AG08395 (cell line): ENCODE measurements around the gene LSAMP.
A peak's percentile ranks its signal among the peaks of the same experiment; 100 is the strongest.

Experiments
- DNase-seq: peaks from one replicate; pipeline ENCODE4 v3.0.0; 2012; ENCODE audit warnings: mixed read lengths, low spot score

The LSAMP gene

DNA sequence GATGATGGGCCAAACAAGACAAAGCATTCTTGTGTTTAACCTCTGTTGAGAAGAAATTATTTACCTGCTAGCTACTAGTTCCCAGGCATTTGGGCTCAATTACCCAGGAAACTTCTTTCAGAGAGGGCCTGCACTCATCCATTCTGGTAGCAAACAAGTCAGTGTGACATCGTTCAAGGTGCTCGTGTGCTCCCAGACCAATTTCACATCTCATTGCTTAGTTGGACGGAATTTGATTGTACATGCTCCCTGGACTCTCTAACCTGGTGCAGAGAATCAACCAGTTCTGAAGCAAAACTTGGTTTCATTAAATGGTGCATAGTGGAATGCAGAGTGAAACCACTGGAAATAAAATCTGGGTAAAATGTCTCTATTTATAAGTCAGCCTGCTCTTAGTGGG lies 392.7 kb downstream of the LSAMP start:
- no peak for DNase-seq

DNA sequence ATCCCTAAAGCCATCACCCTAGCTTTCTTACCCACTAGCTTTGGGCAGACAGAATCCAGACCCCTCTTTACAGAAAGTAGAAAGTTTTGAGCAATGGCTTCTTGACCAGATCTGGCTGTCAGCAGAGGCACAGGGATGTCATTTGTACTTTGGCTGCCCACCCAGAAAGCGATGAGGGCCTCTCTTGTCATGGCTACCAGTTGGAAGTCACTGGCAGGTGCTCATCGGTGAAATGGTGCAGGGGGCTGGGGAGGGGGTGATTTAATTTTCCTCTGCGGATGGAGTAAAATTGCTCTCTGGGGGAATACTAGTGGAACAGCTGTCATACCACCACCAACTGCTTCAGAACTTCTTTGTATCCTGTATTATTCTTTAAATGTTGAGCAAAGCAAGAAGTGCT lies 393.7 kb downstream of the LSAMP start:
- DNase-seq = no peak

GRCh38 chr3:116051040-116051439 lies 394.2 kb downstream of the LSAMP start:
- no peak for DNase-seq

DNA sequence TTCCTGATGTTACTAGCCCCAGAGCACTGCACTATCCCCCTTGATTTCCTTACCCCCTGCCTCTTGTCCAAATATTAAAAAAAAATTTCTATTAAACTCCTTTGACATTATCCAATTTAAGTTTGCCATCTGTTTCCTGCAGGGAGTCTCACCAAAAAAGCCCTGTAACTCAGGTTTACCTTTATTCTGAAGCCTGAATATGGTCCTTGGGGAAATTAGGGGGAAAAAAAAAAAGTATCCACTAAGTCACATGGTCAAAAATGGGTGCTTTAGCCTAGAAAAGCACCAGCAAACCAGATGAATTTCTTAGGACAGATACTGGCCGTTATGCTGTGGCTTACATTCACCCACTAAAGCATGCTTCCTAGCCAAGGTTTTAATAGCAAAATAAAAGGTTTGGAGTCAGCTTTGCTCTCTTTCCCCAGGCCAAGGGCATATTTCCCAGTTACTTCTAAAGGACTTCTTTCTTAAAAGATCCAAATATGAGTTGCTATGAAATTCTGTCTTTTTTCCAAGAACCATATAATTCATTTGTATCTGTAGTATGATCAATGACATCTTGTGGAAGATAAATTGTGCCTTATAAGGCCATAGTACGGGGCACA lies 394.9 kb downstream of the LSAMP start:
- DNase-seq = no peak

DNA sequence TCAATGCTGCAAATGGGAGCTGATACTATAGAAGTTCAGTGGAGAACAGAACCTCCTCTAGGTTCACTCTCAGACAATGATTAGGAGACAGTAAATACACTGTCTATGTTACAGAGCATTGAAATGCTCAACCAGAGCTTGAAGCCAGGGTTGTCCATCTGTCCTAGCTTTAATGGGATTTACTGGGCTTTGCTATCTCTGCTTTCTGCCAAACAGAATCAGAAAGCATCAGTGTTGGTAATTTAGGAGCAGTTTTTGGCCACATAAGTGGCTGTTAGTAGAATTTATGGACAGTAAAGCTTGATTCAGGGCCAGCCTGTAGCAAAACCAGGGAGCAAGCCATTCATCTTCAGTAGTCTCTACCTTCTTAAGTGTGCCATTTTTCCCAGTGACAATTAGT lies 396.3 kb downstream of the LSAMP start:
- no peak for DNase-seq

GRCh38 chr3:116046350-116046749 lies 398.9 kb downstream of the LSAMP start:
- no peak for DNase-seq

- no peak for DNase-seq
These were observed 400.0 kb downstream of the LSAMP start for GRCh38 chr3:116045314-116045713.

- DNase-seq = no peak
These were observed 405.1 kb downstream of the LSAMP start for GRCh38 chr3:116040152-116040551.

DNA sequence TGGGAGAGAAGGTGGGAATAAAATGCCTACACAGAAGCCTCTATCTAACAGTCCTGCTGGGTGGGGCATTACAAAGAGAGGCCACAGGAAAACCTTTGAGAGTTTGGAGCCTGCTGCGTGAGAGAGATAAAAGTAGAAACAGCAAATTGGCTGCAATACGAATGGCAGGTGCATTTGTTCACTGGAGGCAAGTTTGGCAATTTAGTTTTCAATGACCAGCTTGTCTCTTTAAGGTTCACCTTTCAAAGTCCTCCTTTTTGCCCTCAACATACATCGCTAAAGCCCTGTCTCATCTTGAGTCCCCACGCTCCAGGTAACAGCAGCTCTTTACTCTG lies 405.7 kb downstream of the LSAMP start:
- DNase-seq = no peak

DNA sequence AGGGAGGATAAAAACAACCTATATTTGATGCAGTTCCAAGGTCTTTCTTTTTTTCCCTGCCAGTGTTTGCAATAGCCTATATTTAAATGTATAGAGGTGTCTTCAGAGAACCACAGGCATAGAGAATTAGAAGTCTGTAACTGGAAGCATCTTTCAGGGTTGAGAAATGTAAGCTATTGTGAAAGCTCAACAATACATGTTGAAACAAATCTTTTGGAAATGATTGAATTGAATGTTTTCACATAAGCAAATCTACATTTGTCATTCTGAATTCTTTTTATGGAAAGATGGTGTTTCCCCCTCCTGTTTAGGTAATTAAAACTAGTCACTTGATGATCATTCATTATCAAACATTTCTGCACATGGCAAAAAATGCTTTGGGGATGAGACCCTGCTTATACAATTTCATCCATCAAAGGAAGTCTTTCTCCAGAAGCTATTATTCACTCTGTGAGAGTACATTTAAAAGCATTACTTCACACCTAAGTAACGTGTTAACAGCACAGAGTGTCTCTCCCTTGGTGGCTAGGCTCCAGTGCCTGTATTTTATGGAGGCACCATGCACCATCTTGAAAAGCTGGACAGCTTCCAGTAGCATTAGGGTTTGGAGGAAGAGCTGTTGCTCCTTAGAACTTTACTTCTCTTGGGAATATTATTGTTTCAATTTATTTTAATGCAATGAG lies 406.2 kb downstream of the LSAMP start:
- no peak for DNase-seq

- no peak for DNase-seq
These were observed 407.1 kb downstream of the LSAMP start for GRCh38 chr3:116037954-116038911.

DNA sequence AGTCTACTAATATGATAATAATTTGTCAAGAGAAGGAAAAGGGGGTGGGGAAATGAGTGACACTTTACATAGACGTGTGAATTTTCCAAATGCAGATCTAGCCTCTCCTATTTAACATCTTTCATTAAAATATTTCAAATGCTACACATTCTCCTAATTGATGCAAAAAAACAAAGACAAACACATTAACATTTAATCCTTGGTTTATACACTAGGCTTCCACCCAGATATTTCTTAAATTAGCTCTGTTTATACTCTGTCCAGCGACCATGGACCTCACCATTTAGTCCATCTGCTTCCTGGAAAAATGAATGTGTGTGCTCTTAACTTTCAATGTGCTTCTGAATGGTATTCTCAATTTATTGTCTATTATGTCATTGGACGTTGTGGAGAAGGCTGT lies 409.9 kb downstream of the LSAMP start:
- DNase-seq = no peak

GRCh38 chr3:116034794-116035193 lies 410.5 kb downstream of the LSAMP start:
- DNase-seq = no peak

DNA sequence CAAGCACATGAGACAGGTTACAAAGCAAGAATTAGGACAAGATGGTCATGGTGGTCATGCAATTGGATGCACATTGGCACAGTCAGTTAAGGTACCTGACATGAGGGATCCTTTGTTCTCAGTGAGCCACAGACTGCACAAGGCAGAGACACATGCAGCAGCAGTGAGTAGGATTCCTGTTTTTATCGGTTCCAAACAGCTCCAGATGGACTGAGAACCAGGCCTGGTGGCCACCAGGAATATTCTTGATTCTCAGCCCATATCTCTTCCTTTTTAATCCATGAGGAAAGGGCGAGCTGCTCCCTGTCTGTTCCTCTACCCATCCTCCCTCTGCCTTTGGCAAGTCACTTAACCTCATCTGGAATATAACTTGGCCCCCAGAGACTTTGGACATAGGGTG lies 411.2 kb downstream of the LSAMP start:
- no peak for DNase-seq

DNA sequence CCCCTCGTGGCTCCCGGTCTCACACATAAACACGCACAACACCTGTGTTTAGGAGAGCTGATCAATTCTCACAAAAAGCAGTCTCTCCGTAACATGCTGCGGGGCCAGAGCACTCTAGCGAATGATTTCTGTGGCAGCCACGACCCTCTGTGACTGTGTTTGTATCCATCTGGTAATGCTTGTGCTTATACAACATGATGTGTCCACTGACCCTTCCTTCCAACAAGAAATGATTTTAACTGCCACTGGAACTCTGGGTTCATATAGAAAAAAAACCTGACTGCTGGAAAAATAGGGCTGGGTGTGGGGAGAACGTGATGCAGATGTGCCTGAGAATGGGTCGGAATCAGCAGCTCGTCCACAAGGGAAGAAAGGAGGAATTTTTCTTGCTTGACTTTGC lies 411.8 kb downstream of the LSAMP start:
- DNase-seq = no peak

DNA sequence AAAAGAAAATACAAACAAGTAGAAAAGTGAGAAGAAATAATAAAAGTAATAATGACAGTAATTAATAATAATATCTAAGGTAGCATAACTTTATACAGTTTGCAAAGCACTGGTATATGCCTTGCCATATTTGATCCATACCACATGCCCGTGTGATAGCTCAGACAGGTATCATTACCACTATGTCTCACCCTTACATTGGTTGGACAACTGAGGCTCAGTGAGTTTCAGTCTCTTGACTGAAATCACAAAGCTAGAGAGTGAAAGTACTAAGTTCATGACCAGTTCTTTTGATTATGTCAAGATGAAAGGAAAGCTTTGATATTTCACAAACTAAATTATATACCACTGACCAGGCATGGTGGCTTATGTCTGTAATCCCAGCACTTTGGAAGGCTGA lies 413.1 kb downstream of the LSAMP start:
- DNase-seq = no peak

- no peak for DNase-seq
These were observed 415.0 kb downstream of the LSAMP start for GRCh38 chr3:116030131-116030850.

DNA sequence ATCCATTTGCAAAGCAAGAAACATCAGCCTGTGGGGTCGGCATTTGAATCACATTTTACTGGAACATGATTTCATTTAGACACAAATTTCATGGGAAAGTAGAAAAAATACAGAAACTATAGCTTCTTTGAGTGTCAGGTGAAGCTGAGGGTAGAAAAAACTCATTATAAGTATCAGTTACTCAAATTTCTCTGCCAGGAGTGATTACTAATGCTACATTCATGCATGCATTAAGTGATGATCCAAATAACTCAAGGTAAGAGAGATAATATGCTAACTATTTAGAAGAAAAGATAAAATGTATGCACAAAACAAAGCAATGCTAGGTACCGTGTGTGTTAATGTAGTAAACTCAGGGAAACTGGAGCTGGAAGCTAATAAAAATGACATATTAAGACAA lies 416.0 kb downstream of the LSAMP start:
- no peak for DNase-seq

GRCh38 chr3:116028157-116028556 lies 417.1 kb downstream of the LSAMP start:
- DNase-seq = no peak

DNA sequence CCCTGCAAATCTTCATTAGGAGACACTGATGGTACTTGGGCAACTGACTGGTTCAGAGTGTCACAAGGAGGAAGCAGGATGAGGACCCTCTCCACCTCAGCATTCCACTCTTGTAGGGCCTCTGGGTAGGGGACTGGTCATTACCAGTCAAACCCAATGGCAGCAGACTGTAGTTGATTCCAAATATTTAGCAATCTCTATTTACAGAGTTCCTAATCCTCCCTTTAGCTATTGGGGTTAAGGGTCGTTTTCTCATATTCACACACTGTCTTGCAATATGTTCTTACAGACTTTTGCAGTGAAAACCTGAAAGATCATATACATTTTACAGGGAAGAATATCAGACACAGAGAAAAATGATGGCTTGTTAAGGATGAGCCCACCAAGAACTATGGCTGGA lies 424.3 kb downstream of the LSAMP start:
- no peak for DNase-seq

DNA sequence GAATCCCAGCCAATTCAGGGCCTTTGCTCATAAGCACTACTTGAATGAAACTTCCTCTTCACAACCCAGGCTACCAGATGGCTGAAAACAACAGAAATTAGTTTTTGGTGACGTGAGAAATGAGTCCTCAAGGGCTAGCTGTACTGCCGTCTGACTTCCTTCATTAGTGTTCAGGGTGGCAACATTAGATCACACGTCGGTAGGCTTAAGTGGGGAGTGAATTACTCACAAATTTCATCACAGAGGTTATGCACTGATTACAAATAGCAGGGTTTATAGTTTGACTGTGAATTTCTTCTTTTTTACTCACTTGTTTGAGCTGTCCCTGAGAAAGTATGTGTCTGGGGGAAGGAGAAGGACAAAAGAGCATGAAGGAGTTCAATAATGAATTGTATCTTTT lies 424.8 kb downstream of the LSAMP start:
- DNase-seq = peak; percentile 21

DNA sequence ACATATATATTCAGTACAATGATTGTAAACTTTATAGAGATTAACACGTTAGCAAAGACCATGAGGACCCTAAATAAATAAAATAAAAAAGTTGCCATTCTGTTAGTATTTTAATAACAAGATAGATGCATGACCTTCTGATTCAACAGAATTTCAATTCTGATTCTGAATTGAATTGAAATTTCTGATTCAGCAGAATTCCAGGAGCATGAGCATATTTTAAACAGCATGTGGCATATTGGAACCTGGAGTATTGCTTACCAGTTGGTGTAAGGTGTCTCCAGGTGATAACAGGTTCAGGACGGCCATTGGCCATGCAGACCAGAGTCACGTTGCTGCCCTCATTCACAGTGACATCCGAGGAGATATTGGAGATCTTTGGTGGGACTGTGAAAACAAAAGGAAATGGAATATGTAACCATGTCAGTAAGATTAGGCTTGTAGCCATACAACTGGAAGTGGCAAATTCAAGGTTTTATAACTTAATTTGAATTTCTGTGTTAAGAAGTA lies 426.0 kb downstream of the LSAMP start:
- DNase-seq = no peak
